Measurements from ENCODE around the gene MYO15B. TPM values are rescaled to one million over a fixed set of nuclear protein-coding genes. Genes with fewer than 3 reads are reported as not detected.

MYO15B gene
- total and polyA plus RNA-seq, 2 of the 4 experiments (the other 2 are of a cell fraction), result 0.18 to 0.65 TPM

GRCh38 chr17:75652341-75652740, 64.7 kb downstream of the MYO15B start:
- Histone ChIP-seq H3K9me3 (ENCODE audit: control insufficient read depth, insufficient read depth, low read length) (no peaks in the 10 kb centered on the region), H2BK15ac (ENCODE audit: low read depth, low read length) (no peak overlapping the region), H4K91ac (ENCODE audit: insufficient read depth, low read depth, low read length) (no peak overlapping the region), H3K27me3 (ENCODE audit: control insufficient read depth, insufficient read depth, low read length) (no peaks in the 10 kb centered on the region), H4K8ac (ENCODE audit: low read depth in 2 of 2, low read length in 2 of 2) (no peak overlapping the region), H2BK20ac (ENCODE audit: low read depth, low read length) (no peak overlapping the region), H3K27ac (ENCODE audit: insufficient read depth, low read length) (no peak overlapping the region), H4K20me1 (ENCODE audit: insufficient read depth, low read length) (no peaks in the 10 kb centered on the region), H3K36me3 (ENCODE audit: control insufficient read depth, insufficient read depth, low read length) (peaks cover 39% of the 10 kb centered on the region), H3K56ac (ENCODE audit: extremely low read depth, insufficient read depth, low read length) (no peak overlapping the region), H3K9ac (ENCODE audit: low read depth, low read length) (no peak overlapping the region), H4K5ac (ENCODE audit: low read depth, low read length) (no peak overlapping the region), H2BK120ac (ENCODE audit: low read depth, low read length) (no peak overlapping the region), H2AFZ (replicated peaks; ENCODE audit: low read length, poor library complexity) (no peak overlapping the region), H3K4me2 (ENCODE audit: low read depth, low read length) (no peak overlapping the region), H3K23ac (ENCODE audit: low read depth, low read length) (no peak overlapping the region), H2BK5ac (ENCODE audit: low read depth, low read length, poor library complexity, severe bottlenecking) (no peak overlapping the region), H3K14ac (replicated peaks; ENCODE audit: low read depth, low read length) (no peak overlapping the region), H3K4me3 (ENCODE audit: insufficient read depth, low read depth, low read length) (no peak overlapping the region), H2AK9ac (replicated peaks; ENCODE audit: low read depth, low read length, poor library complexity) (no peak overlapping the region), H3K9me1 (ENCODE audit: insufficient read depth, low read length) (no peaks in the 10 kb centered on the region), H3K79me1 (ENCODE audit: low read depth in 1 of 2, low read length in 2 of 2) (no peaks in the 10 kb centered on the region), H3K4me1 (ENCODE audit: control insufficient read depth, insufficient read depth, low read length) (no peaks in the 10 kb centered on the region), H3K18ac (ENCODE audit: low read depth, low read length) (no peak overlapping the region), H3K4ac (ENCODE audit: low read depth, low read length) (no peak overlapping the region), H2AK5ac (ENCODE audit: low read depth, low read length) (no peak overlapping the region)
- dilution Hi-C loops (cut with HindIII; ENCODE audit: low sequenced_read_pairs, unreplicated experiment), result no loop called here
- no peak for DNase-seq
- ATAC-seq (ENCODE audit: low read depth), result no peak
- 82% methylated on average over 2 of the region's 5 CpGs; no CpG with 5 or more reads in 1 of the 2 experiments for WGBS, 2 experiments (ENCODE audit: extremely low coverage in 2 of 2, insufficient read length in 1 of 2)
- ChIA-PET CTCF (interaction anchor here (0.6 to 1.7 kb wide), 4 partner anchors 19 to 98 kb away, joined by 3 to 12 read pairs (median 6); partner anchors contain the start of gene SMIM5), POLR2A (ENCODE audit: unreplicated experiment) (no interaction called here)
- in situ Hi-C loops (cut with MboI; ENCODE audit: low sequenced_read_pairs), result no loop called here
- no TSS peak for BruUV-seq (replicated peaks)
- TF ChIP-seq USF2 (IDR thresholded peaks at IDR 0.05; ENCODE audit: low read depth, low read length) (no peak), RAD21 (IDR thresholded peaks at IDR 0.05; ENCODE audit: low read length) (no peak), BHLHE40 (IDR thresholded peaks at IDR 0.05; ENCODE audit: low read depth, low read length) (no peak), CEBPB (IDR thresholded peaks at IDR 0.05; ENCODE audit: low read depth, low read length) (no peak), MAZ (IDR thresholded peaks at IDR 0.05; ENCODE audit: borderline replicate concordance, low read depth, low read length) (no peak)
- intact Hi-C loops (cut with micrococcal nuclease), result no loop called here

Data from IMR-90 (cell line).